Suprapubic skin (tissue), 4 donors: ENCODE data around the gene RXRB. TPM values are rescaled to one million over a fixed set of nuclear protein-coding genes. Genes with fewer than 3 reads are reported as not detected.
"Not testable (repeated sequence)": the region's sequence is repeated elsewhere in the genome, so short reads cannot be mapped to it uniquely, and the experiment has no call there.

Source experiments
- DNase-seq, 2 donors: peaks; one replicate each; pipeline ENCODE4 v3.0.0-alpha.2; 2019; ENCODE audit warnings: low spot score in 2 of 2
- H3K27ac ChIP-seq: fragments of 200-600 bp; sonication (generic); one replicate; pipeline ENCODE4 v1.5.1; 2019
- H3K27me3 ChIP-seq: fragments of 200-600 bp; sonication (generic); one replicate; pipeline ENCODE4 v1.5.1; 2019
- H3K36me3 ChIP-seq: fragments of 200-600 bp; sonication (generic); one replicate; pipeline ENCODE4 v1.5.1; 2019
- H3K4me1 ChIP-seq: fragments of 200-600 bp; sonication (generic); one replicate; pipeline ENCODE4 v1.5.1; 2019
- H3K4me3 ChIP-seq: fragments of 200-600 bp; sonication (generic); one replicate; pipeline ENCODE4 v1.5.1; 2019; ENCODE audit warnings: mild to moderate bottlenecking
- H3K9me3 ChIP-seq: fragments of 200-600 bp; sonication (generic); one replicate; pipeline ENCODE4 v1.5.1; 2019
- CTCF ChIP-seq, 2 donors: fragments of 200-600 bp in 1 of 2; fragments of 450-650 bp in 1 of 2; sonication (generic) in 1 of 2; IDR thresholded peaks; one replicate each; pipeline ENCODE4 v1.5.1; 2016 to 2019; ENCODE audit warnings: antibody characterized with exemption in 2 of 2, mild to moderate bottlenecking in 1 of 2, moderate library complexity in 1 of 2
- EP300 ChIP-seq: sonication (generic); formaldehyde crosslinking; IDR thresholded peaks from one replicate; pipeline ENCODE4 v1.6.1; 2017; ENCODE audit warnings: antibody characterized with exemption
- POLR2A ChIP-seq, 2 donors: fragments of 450-650 bp; IDR thresholded peaks; one replicate each; pipeline ENCODE4 v1.6.1; 2017; ENCODE audit warnings: antibody characterized with exemption in 2 of 2, mild to moderate bottlenecking in 2 of 2, moderate library complexity in 2 of 2
- POLR2AphosphoS5 ChIP-seq, 3 donors: sonication (generic); formaldehyde crosslinking; IDR thresholded peaks; one replicate each; pipeline ENCODE4 v1.6.1; 2017; ENCODE audit warnings: antibody characterized with exemption in 3 of 3
- WGBS: methylation state at CpG from one replicate; pipeline ENCODE4 v1.1.5; 2018; 5-methylcytosine and 5-hydroxymethylcytosine counted together
- total RNA-seq, 4 donors: library from RNA; depleted of rRNA; stranded (reverse); fragments of >200 nt; gene quantifications; one replicate each; pipeline ENCODE4 v1.1.0, GENCODE V29; 2016

The RXRB gene
- total RNA-seq, 4 donors from 2014 or later: 18.6 to 47.9 (median 26.9) TPM

GRCh38 chr6:33236328-33236727 lies 35.9 kb upstream of the RXRB start:
- no peaks in the 10 kb centered on the region for H3K4me1 ChIP-seq
- H3K27ac ChIP-seq: no peak overlapping the region
- no peaks in the 10 kb centered on the region for H3K9me3 ChIP-seq
- H3K4me3 ChIP-seq: no peak overlapping the region
- TF ChIP-seq POLR2A (IDR thresholded peaks at IDR 0.05) (no peak), POLR2AphosphoS5 (IDR thresholded peaks at IDR 0.05) (no peak), EP300 (no peak), CTCF (IDR thresholded peaks at IDR 0.05) (no peak)
- H3K27me3 ChIP-seq: peaks cover 34% of the 10 kb centered on the region
- no peaks in the 10 kb centered on the region for H3K36me3 ChIP-seq
- DNase-seq: peak in 1 of 2 donors; percentile 6

- peak in 1 of 2 donors; percentile 9 for DNase-seq
- Histone ChIP-seq H3K27me3 (peaks cover 27% of the 10 kb centered on the region), H3K36me3 (no peaks in the 10 kb centered on the region), H3K27ac (no peak overlapping the region), H3K4me3 (no peak overlapping the region), H3K9me3 (no peaks in the 10 kb centered on the region), H3K4me1 (no peaks in the 10 kb centered on the region)
- TF ChIP-seq POLR2AphosphoS5 (IDR thresholded peaks at IDR 0.05) (no peak), CTCF (IDR thresholded peaks at IDR 0.05) (no peak)
- WGBS: 28% methylated on average over 6 of the region's 6 CpGs
These were observed 34.8 kb upstream of the RXRB start for GRCh38 chr6:33235221-33235634.

GRCh38 chr6:33226503-33227120 lies 26.1 kb upstream of the RXRB start:
- 39% methylated on average over 14 of the region's 14 CpGs for WGBS
- H3K27me3 ChIP-seq: peaks cover 23% of the 10 kb centered on the region
- H3K36me3 ChIP-seq, H3K27ac ChIP-seq, H3K4me3 ChIP-seq, H3K9me3 ChIP-seq, H3K4me1 ChIP-seq: not testable (repeated sequence)
- peak in 1 of 2 donors; percentile 9 for DNase-seq

- Histone ChIP-seq H3K27ac (no peak overlapping the region), H3K9me3 (no peaks in the 10 kb centered on the region), H3K36me3 (no peaks in the 10 kb centered on the region), H3K4me3 (no peak overlapping the region), H3K27me3 (peaks cover 13% of the 10 kb centered on the region), H3K4me1 (peaks cover 17% of the 10 kb centered on the region)
- TF ChIP-seq EP300 (no peak), CTCF (IDR thresholded peaks at IDR 0.05) (no peak), POLR2A (IDR thresholded peaks at IDR 0.05) (no peak), POLR2AphosphoS5 (IDR thresholded peaks at IDR 0.05) (no peak)
- peak; percentile 11 to 24 for DNase-seq
- 73% methylated on average over 3 of the region's 3 CpGs for WGBS
These were observed 17.2 kb upstream of the RXRB start for GRCh38 chr6:33217681-33218080.

GRCh38 chr6:33217246-33217645 lies 16.8 kb upstream of the RXRB start:
- no peak overlapping the region for H3K4me3 ChIP-seq
- no peak overlapping the region for H3K27ac ChIP-seq
- 78% methylated on average over 6 of the region's 6 CpGs for WGBS
- no peaks in the 10 kb centered on the region for H3K36me3 ChIP-seq
- peak; percentile 24 to 40 for DNase-seq
- H3K27me3 ChIP-seq: peaks cover 10% of the 10 kb centered on the region
- TF ChIP-seq EP300 (no peak), POLR2AphosphoS5 (IDR thresholded peaks at IDR 0.05) (no peak), POLR2A (IDR thresholded peaks at IDR 0.05) (no peak), CTCF (IDR thresholded peaks at IDR 0.05) (no peak)
- H3K4me1 ChIP-seq: peaks cover 21% of the 10 kb centered on the region
- H3K9me3 ChIP-seq: no peaks in the 10 kb centered on the region

GRCh38 chr6:33216117-33216649 lies 15.7 kb upstream of the RXRB start:
- peak in 1 of 2 donors; percentile 48 for DNase-seq
- H3K4me1 ChIP-seq: peaks cover 22% of the 10 kb centered on the region
- no peak overlapping the region for H3K4me3 ChIP-seq
- H3K9me3 ChIP-seq: no peaks in the 10 kb centered on the region
- H3K36me3 ChIP-seq: no peaks in the 10 kb centered on the region
- no peak for TF ChIP-seq POLR2A (IDR thresholded peaks at IDR 0.05)
- no peak for TF ChIP-seq EP300
- TF ChIP-seq POLR2AphosphoS5 (IDR thresholded peaks at IDR 0.05): no peak
- TF ChIP-seq CTCF (IDR thresholded peaks at IDR 0.05): no peak
- H3K27me3 ChIP-seq: peaks cover 3% of the 10 kb centered on the region
- 86% methylated on average over 2 of the region's 4 CpGs for WGBS
- H3K27ac ChIP-seq: no peak overlapping the region
